Hepatocyte (in vitro differentiated cells): Measurements from ENCODE around the gene GIPC3.

Source experiments
- EZH2 ChIP-seq: fragments of 200-600 bp; sonication (generic); IDR thresholded peaks from 2 replicates; pipeline ENCODE4 v1.6.1; 2016; ENCODE audit warnings: antibody characterized with exemption, mild to moderate bottlenecking, borderline replicate concordance
- EZH2phosphoT487 ChIP-seq: fragments of 200-600 bp; sonication (generic); IDR thresholded peaks from one replicate; pipeline ENCODE4 v1.6.1; 2018; ENCODE audit warnings: antibody characterized with exemption, mild to moderate bottlenecking, low read depth, moderate library complexity; ENCODE audit not compliant: unreplicated experiment, severe bottlenecking
- TF ChIP-seq, protein P1 (sequence below): fragments of 200-600 bp; sonication (generic); IDR thresholded peaks from 2 replicates; pipeline ENCODE4 v1.5.1; 2016; ENCODE audit warnings: antibody characterized with exemption, mild to moderate bottlenecking; ENCODE audit not compliant: poor library complexity

DNA sequence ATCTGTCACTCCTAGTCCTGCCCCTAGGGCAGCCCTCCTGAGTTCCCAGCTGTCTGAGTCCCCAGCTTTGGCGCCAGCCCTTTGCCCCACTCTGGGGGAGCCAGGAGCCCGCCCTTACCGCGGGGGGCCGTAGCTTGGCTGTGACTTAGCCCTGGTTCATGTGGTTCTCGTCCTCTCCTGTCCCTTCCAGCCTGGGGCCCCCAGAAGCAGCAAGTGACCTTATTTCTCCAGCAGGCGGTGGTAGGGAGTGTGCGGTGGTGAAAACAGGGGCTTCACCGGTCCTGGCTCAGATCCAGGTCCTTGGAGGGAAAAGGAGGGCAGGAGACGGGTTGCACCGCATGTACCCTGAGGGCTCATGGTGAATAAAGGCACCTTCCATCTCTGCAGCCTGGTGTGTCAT, 7.9 kb downstream of the GIPC3 start:
- TF ChIP-seq, protein P1, sequence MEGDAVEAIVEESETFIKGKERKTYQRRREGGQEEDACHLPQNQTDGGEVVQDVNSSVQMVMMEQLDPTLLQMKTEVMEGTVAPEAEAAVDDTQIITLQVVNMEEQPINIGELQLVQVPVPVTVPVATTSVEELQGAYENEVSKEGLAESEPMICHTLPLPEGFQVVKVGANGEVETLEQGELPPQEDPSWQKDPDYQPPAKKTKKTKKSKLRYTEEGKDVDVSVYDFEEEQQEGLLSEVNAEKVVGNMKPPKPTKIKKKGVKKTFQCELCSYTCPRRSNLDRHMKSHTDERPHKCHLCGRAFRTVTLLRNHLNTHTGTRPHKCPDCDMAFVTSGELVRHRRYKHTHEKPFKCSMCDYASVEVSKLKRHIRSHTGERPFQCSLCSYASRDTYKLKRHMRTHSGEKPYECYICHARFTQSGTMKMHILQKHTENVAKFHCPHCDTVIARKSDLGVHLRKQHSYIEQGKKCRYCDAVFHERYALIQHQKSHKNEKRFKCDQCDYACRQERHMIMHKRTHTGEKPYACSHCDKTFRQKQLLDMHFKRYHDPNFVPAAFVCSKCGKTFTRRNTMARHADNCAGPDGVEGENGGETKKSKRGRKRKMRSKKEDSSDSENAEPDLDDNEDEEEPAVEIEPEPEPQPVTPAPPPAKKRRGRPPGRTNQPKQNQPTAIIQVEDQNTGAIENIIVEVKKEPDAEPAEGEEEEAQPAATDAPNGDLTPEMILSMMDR = no peak
- TF ChIP-seq EZH2phosphoT487 = no peak
- no peak for TF ChIP-seq EZH2
